HG03159 (cell line): ENCODE data around the gene ZNF628.

ENCODE experiments used
- ATAC-seq: cut with Tn5 transposase; IDR thresholded peaks from one replicate; pipeline ENCODE4 v1.9.1; 2021; ENCODE audit warnings: mild to moderate bottlenecking, moderate library complexity; ENCODE audit not compliant: unreplicated experiment

Gene ZNF628

DNA sequence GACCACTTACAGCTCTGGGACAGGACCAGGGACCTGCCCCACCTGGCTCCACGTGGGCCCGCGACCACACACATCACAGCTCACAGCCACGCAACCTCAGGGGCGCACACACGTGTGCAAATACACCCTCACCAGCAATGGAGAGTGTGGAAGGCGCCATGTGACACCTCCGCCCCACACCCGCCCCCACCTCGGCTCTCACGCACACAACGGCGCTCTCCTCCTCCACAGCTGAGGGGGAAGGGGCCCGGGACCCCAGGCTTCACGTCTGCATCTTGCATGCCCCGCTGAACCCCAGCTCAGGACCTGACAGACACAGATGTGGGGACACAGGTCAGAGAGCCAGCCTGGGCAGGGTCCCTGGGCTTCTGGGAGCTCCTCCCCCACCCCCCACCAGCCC is 26.9 kb upstream of the ZNF628 start:
- ATAC-seq = no peak

DNA sequence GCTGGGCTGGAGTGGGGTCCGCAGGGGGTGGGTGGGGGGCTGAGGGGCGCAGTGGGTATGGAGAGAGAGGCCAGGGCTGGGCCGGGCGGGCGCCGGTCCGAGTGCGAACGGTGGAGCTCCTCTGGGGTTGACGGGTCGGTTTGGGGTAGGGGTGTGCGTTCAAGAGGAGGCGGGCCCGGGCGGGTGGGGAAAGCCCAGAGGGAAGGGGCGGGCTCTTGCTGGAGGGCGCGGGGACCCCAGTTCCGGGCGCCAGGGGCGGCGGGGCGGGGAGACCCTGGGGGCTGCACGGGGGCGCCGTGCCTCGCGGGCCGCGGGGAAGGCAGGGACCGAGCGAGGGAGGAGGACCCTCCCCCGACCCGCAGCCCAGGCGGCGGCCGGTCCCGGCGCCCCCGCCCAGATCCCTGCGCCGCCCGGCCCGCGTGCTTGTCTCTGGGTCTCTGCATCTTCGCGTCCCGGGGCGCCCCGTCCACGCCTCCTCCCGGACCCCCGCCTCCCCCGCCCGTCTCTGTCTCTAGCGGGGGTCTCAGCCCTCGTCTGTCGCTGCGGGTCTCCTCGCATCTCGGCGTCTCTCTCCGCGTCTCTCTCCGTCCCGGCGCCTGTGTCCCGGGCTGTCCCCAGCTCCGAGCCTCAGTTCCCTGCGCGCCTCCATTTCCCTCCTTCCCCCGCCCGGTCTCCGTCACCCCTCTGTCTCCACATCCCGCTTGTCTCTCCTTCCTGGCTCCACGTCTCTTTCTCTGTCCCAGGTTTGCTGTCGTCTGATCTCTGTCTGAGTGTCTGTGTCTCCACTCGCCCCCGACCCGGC is 25.1 kb upstream of the ZNF628 start:
- no peak for ATAC-seq

- ATAC-seq = no peak
Observed at GRCh38 chr19:55451965-55452748, 24.3 kb upstream of the ZNF628 start.

DNA sequence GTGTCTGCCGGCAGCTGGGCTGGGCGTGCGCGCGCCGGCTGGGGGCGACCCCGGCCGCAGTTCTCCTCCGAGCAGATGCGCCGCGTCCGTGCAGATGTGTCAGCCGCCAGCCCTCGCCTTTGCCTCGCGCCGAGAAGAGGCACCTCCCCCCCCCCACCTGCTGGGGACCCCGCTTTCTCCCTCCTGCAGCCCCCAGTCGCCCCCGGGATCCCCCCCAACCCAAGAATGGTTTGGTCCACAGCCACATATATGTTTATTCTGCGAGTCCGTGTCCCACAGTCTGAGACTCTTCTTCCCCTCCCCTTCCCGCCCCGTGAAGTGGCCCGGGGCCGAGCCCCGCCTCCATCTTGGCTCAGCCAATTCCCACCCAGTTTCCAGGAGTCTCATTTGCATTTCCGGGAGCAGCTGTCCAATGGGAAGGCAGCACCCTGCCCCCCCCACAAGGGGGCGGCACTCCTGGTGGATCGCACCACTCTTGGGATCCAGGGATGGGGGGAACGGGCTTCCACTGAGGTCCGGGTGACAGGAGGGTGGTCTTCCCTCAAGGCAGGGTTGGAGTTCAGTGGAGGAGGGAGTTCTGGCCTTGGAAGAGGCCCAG is 23.6 kb upstream of the ZNF628 start:
- no peak for ATAC-seq

- no peak for ATAC-seq
Observed at GRCh38 chr19:55453511-55454260, 22.7 kb upstream of the ZNF628 start.

DNA sequence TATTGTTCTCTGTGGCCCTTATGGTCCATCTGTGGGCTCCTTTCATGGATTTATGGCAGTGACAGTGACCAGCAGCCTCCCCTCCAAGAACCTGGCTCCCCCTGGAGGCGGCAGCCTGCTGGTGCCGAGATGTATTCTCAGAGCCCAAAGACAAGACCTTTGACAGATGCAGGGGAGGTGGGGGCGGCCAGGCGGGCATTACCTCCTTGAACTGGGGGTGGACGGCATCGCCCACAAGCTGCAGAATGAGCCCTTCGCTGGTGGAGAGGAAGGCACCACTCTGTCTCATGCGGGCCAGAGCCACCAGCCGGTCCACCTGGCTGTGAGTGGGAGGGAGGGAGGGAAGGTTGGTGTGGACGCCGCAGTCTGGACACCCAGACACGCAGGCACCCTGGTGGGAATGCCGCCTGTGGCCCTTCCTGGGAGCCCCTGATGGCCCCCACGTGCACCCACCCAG is 21.6 kb upstream of the ZNF628 start:
- no peak for ATAC-seq

DNA sequence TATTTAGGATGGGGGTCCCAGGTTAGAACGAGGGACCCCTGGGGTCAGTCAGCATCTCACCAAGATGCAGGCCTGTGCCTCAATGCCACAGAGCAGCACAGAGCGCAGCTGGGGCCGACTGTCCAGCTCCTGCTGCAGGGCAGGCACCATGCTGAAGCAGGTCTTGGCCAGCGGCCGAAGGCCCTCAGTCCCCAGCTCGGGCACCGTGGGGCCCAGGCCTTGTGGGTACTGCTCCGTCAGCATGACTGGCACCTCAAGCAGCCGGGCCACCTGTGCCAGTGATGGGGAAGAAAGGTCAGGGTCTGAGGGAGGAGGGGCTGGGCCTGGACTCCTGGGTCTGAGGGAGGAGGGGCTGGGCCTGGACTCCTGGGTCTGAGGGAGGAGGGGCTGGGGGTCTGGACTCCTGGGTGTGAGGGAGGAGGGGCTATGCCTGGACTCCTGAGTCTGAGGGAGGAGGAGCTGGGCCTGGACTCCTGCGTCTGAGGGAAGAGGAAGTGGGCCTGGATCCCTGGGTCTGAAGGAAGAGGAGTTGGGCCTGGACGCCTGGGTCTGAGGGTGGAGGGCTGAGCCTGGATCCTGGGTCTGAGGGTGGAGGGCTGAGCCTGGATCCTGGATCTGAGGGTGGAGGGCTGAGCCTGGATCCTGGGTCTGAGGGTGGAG is 20.7 kb upstream of the ZNF628 start:
- ATAC-seq = no peak

DNA sequence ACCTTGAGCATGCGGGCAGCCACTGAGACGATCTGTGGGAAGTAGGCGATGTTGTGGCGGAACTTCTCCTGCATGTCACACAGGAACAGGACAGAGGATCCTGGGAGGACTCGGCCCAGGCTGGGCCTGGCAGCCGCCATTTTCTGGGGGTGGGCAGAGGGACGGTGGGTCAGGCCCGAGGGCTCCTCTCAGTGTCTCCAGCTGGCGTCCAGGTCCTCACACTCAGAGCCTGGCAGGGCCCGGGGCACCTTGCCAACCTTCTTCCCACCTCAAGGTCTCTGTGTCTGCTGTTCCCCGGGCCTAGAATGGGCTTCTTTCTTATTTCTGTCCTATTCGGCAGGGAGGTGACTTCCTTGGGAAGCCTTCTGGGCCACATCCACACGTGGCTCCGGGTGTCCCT is 20.1 kb upstream of the ZNF628 start:
- no peak for ATAC-seq

- no peak for ATAC-seq
Observed at GRCh38 chr19:55457683-55458457, 18.5 kb upstream of the ZNF628 start.

DNA sequence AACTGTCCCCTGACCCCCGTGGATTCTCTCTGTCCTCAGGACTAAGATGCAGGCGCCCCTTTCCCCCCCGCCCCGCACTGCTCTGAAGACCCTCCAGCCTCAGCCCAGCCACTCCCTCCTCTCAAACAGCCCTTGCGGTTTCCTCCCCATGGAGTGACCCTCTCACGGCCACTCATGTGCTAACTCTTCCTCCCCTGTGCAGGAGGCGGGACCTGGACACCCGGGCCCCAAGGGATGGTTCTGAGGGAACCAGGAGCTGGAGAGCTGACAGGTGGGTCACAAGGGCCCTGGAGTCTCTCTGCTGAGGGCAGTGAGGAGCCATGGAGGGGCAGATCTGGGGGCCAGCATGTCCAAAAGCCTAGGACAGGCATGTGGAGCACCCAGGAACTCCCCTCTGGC is 16.9 kb upstream of the ZNF628 start:
- no peak for ATAC-seq

- no peak for ATAC-seq
Observed at GRCh38 chr19:55459950-55460657, 16.3 kb upstream of the ZNF628 start.

GRCh38 chr19:55460670-55461258 is 15.7 kb upstream of the ZNF628 start:
- no peak for ATAC-seq

GRCh38 chr19:55461259-55461973 is 15.0 kb upstream of the ZNF628 start, which contains the start of gene ISOC2:
TSS of gene ISOC2 (minus strand) at chr19:55461642. CDS start at chr19:55456486, 5,156 bp downstream.
- ATAC-seq = peak; percentile 87

DNA sequence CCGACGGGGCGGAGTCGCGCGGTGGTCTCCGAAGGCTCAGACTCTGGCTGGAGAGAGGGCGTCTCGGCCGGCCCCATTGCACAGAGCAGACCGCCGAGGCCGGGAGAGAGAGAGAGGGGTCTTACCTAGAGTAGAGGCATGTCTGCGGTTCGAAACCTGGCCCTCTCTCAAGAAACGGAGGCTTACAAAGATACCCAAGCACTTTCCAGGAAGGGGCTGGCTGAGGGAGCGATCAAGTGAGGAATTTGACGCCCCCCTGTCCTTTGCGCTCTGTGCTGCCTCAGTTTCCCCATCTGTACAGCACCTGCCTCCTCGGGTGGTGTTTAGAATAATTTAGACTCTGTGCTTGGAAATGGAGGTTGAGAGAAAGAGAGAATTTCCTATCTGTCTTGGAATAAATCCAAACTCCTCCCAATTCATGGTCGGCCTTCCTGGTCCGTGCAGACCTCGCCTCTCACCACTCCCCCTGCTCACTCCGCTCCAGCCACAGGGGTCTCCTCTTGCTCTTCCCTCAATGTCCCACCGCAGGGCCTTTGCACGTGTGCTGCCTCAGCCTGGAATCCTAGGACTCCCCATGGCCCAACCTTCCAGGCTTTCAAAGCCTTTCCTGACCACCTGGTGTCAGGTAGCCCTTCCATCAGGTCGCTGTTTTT is 14.3 kb upstream of the ZNF628 start:
- no peak for ATAC-seq

GRCh38 chr19:55462722-55463121 is 13.7 kb upstream of the ZNF628 start:
- ATAC-seq = no peak

- no peak for ATAC-seq
Observed at GRCh38 chr19:55463583-55464031, 12.8 kb upstream of the ZNF628 start.

- ATAC-seq = no peak
Observed at GRCh38 chr19:55464039-55464661, 12.3 kb upstream of the ZNF628 start.
